GM12878 (cell line): ENCODE measurements around the gene ICA1L. TPM values are rescaled to one million over a fixed set of nuclear protein-coding genes. Genes with fewer than 3 reads are reported as not detected.

ENCODE experiments used
- ATAC-seq: fragments of 200-7000 bp; cut with Tn5 transposase; 3 replicates; pipeline ENCODE4 v1.9.1; 2020; ENCODE audit warnings: mild to moderate bottlenecking, moderate library complexity
- BruUV-seq: library from RNA; stranded (reverse); fragments of 400-500 nt; replicated peaks from 2 replicates; lab custom pipeline; 2021; lab: Mats Ljungman, UMichigan
- CTCF ChIA-PET: fragments of 300-600 bp; sonication (Branson Sonifier 250); formaldehyde crosslinking; extraction: SDS; loops from one replicate; lab custom pipeline; 2021; ENCODE audit warnings: inconsistent platforms; lab: Yijun Ruan, JAX
- POLR2A ChIA-PET: fragments of 350-600 bp; formaldehyde crosslinking; extraction: SDS; loops from one replicate; lab custom pipeline; 2021; ENCODE audit warnings: inconsistent platforms; lab: Charles Lee
- RAD21 ChIA-PET: fragments of 300-600 bp; sonication (Branson Sonifier 250); formaldehyde crosslinking; loops from one replicate; lab custom pipeline; 2023; ENCODE audit warnings: antibody characterized with exemption; ENCODE audit not compliant: unreplicated experiment; lab: Charles Lee
- SMC1A ChIA-PET: fragments of 300-600 bp; sonication (Branson Sonifier 250); formaldehyde crosslinking; loops from one replicate; lab custom pipeline; 2023; ENCODE audit not compliant: unreplicated experiment, uncharacterized antibody; lab: Charles Lee
- DNase-seq: peaks from one replicate; pipeline ENCODE4 v3.0.0-alpha.2; 2011; ENCODE audit warnings: low read depth, low spot score
- FAIRE-seq: peaks from 3 replicates; lab custom pipeline; 2011; peaks lifted over from hg19 to GRCh38; lab: Jason Lieb, UNC
- H2AFZ ChIP-seq: 2 replicates; pipeline ENCODE4 v1.6.0; 2011; ENCODE audit warnings: low read depth, low read length, control low read depth; ENCODE audit not compliant: control insufficient read depth
- H3K27ac ChIP-seq: 2 replicates; pipeline ENCODE4 v1.5.1; 2011; ENCODE audit warnings: control low read depth; ENCODE audit not compliant: control insufficient read depth, insufficient read depth
- H3K27me3 ChIP-seq, 2 experiments: replicated peaks in 1 of 2; 2 replicates each; pipeline versions ENCODE4 v1.6.0 to v1.6.1; 2011; ENCODE audit warnings: low read length in 1 of 2; ENCODE audit not compliant: control insufficient read depth in 2 of 2, insufficient read depth in 2 of 2
- H3K36me3 ChIP-seq, 2 experiments: 2 replicates each; pipeline ENCODE4 v1.5.1; 2011; ENCODE audit warnings: low read length in 1 of 2; ENCODE audit not compliant: control insufficient read depth in 2 of 2, insufficient read depth in 2 of 2
- H3K4me1 ChIP-seq: 2 replicates; pipeline ENCODE4 v1.6.1; 2011; ENCODE audit warnings: mild to moderate bottlenecking, low read length, moderate library complexity, mixed read lengths; ENCODE audit not compliant: control insufficient read depth, insufficient read depth
- H3K4me2 ChIP-seq: 2 replicates; pipeline ENCODE4 v1.6.0; 2011; ENCODE audit warnings: control low read depth; ENCODE audit not compliant: control insufficient read depth, insufficient read depth
- H3K4me3 ChIP-seq: fragments of 200-600 bp; sonication (generic); 2 replicates; pipeline ENCODE4 v1.5.1; 2016
- H3K79me2 ChIP-seq: 2 replicates; pipeline ENCODE4 v1.6.0; 2011; ENCODE audit warnings: low read length; ENCODE audit not compliant: control insufficient read depth, insufficient read depth
- H3K9ac ChIP-seq: 2 replicates; pipeline ENCODE4 v1.8.0; 2011; ENCODE audit warnings: low read length, control low read depth, mixed read lengths; ENCODE audit not compliant: control insufficient read depth, insufficient read depth
- H3K9me3 ChIP-seq: replicated peaks from 3 replicates; pipeline ENCODE4 v1.5.1; 2011; ENCODE audit warnings: mild to moderate bottlenecking, low read length; ENCODE audit not compliant: control insufficient read depth, insufficient read depth
- H4K20me1 ChIP-seq: 2 replicates; pipeline ENCODE4 v1.6.0; 2011; ENCODE audit not compliant: control insufficient read depth, insufficient read depth
- ASH2L ChIP-seq: fragments of 300-600, 200-600 bp; sonication (generic); IDR thresholded peaks from 2 replicates; pipeline ENCODE4 v1.6.1; 2017; ENCODE audit warnings: low read depth, mild to moderate bottlenecking, borderline replicate concordance
- BMI1 ChIP-seq: fragments of 450-650 bp; IDR thresholded peaks from 2 replicates; pipeline ENCODE4 v1.6.1; 2016; ENCODE audit warnings: mild to moderate bottlenecking, moderate library complexity, borderline replicate concordance
- BRCA1 ChIP-seq: IDR thresholded peaks from 2 replicates; pipeline ENCODE4 v1.6.1; 2011; ENCODE audit warnings: low read depth, low read length, improper control_type of control experiment
- CBX5 ChIP-seq: sonication (generic); IDR thresholded peaks from 2 replicates; pipeline ENCODE4 v1.6.1; 2016; ENCODE audit warnings: low read depth, moderate library complexity, mild to moderate bottlenecking, inconsistent platforms
- HDAC6 ChIP-seq: fragments of 200-600 bp; sonication (generic); IDR thresholded peaks from one replicate; pipeline ENCODE4 v1.8.0; 2017; ENCODE audit warnings: antibody characterized with exemption; ENCODE audit not compliant: unreplicated experiment
- IRF4 ChIP-seq: IDR thresholded peaks from 2 replicates; pipeline ENCODE4 v1.6.1; 2011; ENCODE audit warnings: low read depth, low read length
- MEF2A ChIP-seq: IDR thresholded peaks from 2 replicates; pipeline ENCODE4 v1.6.1; 2011; ENCODE audit warnings: low read depth, mild to moderate bottlenecking, low read length, moderate library complexity; ENCODE audit not compliant: insufficient read depth
- MEF2B ChIP-seq: fragments of 450-650 bp; IDR thresholded peaks from 2 replicates; pipeline ENCODE4 v1.6.1; 2018; ENCODE audit warnings: mild to moderate bottlenecking, moderate library complexity; ENCODE audit not compliant: partially characterized antibody, poor library complexity, severe bottlenecking
- MYB ChIP-seq: fragments of 150-350 bp; IDR thresholded peaks from 2 replicates; pipeline ENCODE4 v1.6.1; 2014; ENCODE audit warnings: mild to moderate bottlenecking, low read depth, low read length, borderline replicate concordance
- NR2C1 ChIP-seq: fragments of 450-650 bp; IDR thresholded peaks from 2 replicates; pipeline ENCODE4 v1.6.1; 2017; ENCODE audit warnings: antibody characterized with exemption, mild to moderate bottlenecking, moderate library complexity
- NR2F1 ChIP-seq: fragments of 450-650 bp; conservative IDR thresholded peaks from 2 replicates; pipeline ENCODE4 v1.6.1; 2017; ENCODE audit warnings: mild to moderate bottlenecking
- PML ChIP-seq: IDR thresholded peaks from 2 replicates; pipeline ENCODE4 v1.6.1; 2012; ENCODE audit warnings: low read length, inconsistent platforms
- POU2F2 ChIP-seq: IDR thresholded peaks from 3 replicates; pipeline ENCODE4 v1.6.1; 2011; ENCODE audit warnings: low read depth, mild to moderate bottlenecking, low read length, borderline replicate concordance
- RFX5 ChIP-seq: IDR thresholded peaks from 2 replicates; pipeline ENCODE4 v1.6.1; 2011; ENCODE audit warnings: low read depth, low read length, improper control_type of control experiment
- SMAD5 ChIP-seq: IDR thresholded peaks from 2 replicates; pipeline ENCODE4 v1.6.1; 2016; ENCODE audit warnings: antibody characterized with exemption, low read depth
- SMC3 ChIP-seq: IDR thresholded peaks from 2 replicates; pipeline ENCODE4 v1.6.1; 2011; ENCODE audit warnings: low read length, improper control_type of control experiment, borderline replicate concordance
- ZNF24 ChIP-seq: fragments of 450-650 bp; IDR thresholded peaks from 2 replicates; pipeline ENCODE4 v1.6.1; 2017; ENCODE audit warnings: antibody characterized with exemption, mild to moderate bottlenecking
- WGBS: methylation state at CpG from one replicate; pipeline ENCODE4 v1.1.6; 2016; ENCODE audit warnings: low lambda C conversion rate; ENCODE audit not compliant: insufficient replicate concordance, insufficient coverage; ENCODE audit errors: missing lambda C conversion rate; 5-methylcytosine and 5-hydroxymethylcytosine counted together
- in situ Hi-C: fragments of 300-500 bp; cut with MboI; formaldehyde crosslinking; loops from 9 replicates; pipeline ENCODE4 v1.14.3; 2018; ENCODE audit warnings: mixed read lengths
- intact Hi-C: fragments of 100-400 bp; cut with micrococcal nuclease; formaldehyde crosslinking; loops from one replicate; pipeline ENCODE4 v1.14.2; 2022; ENCODE audit not compliant: unreplicated experiment
- polyA plus RNA-seq, 11 experiments: library from polyadenylated mRNA; depleted of rRNA in 4 of 11; unstranded in 6 of 11; stranded (reverse) in 5 of 11; fragments of >200 nt; fragmentation: Nextera tagmentation in 4 of 11; fragmentation: Illumina TruSeq in 1 of 11; extraction: Ambion mirVana in 4 of 11; extraction: Trizol in 1 of 11; gene quantifications; 1 replicate in 1 of 11; 2 replicates in 10 of 11; pipeline versions ENCODE4 v1.2.1 to v1.2.3, GENCODE V29; 2011 to 2016; ENCODE audit warnings: inconsistent platforms in 2 of 11, missing spikeins in 2 of 11, low read depth in 1 of 11
- total RNA-seq, 4 experiments: library from RNA; depleted of rRNA in 3 of 4; stranded (reverse); fragments of >200 nt in 3 of 4; fragmentation: Illumina TruSeq in 1 of 4; extraction: Trizol in 1 of 4; gene quantifications; 2 replicates each; pipeline versions ENCODE4 v1.2.1 to v1.2.3, GENCODE V29; 2013 to 2021
- TF ChIP-seq, protein P1 (sequence below): IDR thresholded peaks from 2 replicates; pipeline ENCODE4 v1.6.1; 2011; ENCODE audit warnings: borderline replicate concordance, low read depth, mild to moderate bottlenecking, moderate library complexity, mixed read lengths, low read length; ENCODE audit not compliant: insufficient read depth; ENCODE audit errors: extremely low read length
- TF ChIP-seq, protein P2 (sequence below): fragments of 450-650 bp; IDR thresholded peaks from 2 replicates; pipeline ENCODE4 v1.6.1; 2017; ENCODE audit warnings: borderline replicate concordance
- TF ChIP-seq, protein P3 (sequence below): fragments of 450-650 bp; IDR thresholded peaks from 2 replicates; pipeline ENCODE4 v1.6.1; 2017; ENCODE audit warnings: mild to moderate bottlenecking, low read depth, inconsistent platforms; ENCODE audit not compliant: poor library complexity, severe bottlenecking

ICA1L gene
- total and polyA plus RNA-seq, 10 of the 15 experiments (the other 5 are each of a cell fraction or from before 2014, with no cell fraction given) = 0.85 to 7.4 (median 3.6) TPM

DNA sequence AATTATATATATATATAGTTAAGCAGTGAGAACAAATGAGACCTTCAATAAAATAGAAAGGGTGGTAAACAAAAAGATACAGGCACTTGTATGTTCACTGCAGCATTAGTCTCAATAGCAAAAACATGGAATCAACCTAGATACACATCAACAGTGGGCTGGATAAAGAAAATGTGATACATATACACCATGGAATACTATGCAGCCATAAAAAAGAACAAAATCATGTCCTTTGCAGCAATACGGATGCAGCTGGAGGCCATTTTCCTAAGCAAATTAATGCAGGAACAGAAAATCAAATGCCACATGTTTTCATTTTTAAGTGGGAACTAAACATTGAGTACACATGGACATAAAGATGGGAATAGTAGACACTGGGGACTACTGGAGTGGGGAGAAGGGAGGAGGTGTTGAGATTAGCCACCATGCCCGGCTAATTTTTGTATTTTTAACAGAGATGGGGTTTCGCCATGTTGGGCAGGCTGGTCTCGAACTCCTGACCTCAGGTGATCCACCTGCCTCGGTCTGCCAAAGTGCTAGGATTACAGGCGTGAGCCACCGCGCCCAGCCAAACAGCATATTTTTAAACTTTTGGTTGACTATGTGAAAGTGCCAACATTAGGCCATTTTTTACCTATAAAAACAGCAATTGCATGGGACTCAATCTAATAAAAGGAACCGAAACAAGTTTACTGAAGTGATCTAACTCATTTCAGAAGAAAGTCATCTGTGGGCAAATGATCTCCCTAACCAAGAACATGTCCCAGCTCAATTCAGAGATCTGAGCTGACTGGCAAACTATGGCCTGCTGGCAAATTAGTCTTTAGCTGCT is 23.7 kb downstream of the ICA1L start:
- RAD21 ChIA-PET = interaction anchor here (0.7 to 2.9 kb wide), 6 partner anchors 20 to 259 kb away, joined by 3 to 14 read pairs (median 5); partner anchors contain the start of gene ICA1L
- SMC1A ChIA-PET = interaction anchor here (0.7 to 2.5 kb wide), 11 partner anchors 8 to 559 kb away, joined by 3 to 20 read pairs (median 3); no protein-coding TSS in a partner anchor
- Histone ChIP-seq H3K79me2 (no peaks in the 10 kb centered on the region), H3K9ac (no peak overlapping the region), H2AFZ (no peak overlapping the region), H3K4me2 (peak overlapping the region; percentile 41; the same call in 1 of the 2 replicates), H3K27me3 (no peaks in the 10 kb centered on the region), H4K20me1 (no peaks in the 10 kb centered on the region), H3K4me3 (0 out of 2 replicates have a peak overlapping the region, but pooled peaks have one; percentile 14), H3K27ac (peak overlapping the region; percentile 37; the same call in 1 of the 2 replicates), H3K36me3 (no peaks in the 10 kb centered on the region; a peak in 1 of 4 replicates), H3K4me1 (peaks cover 11% of the 10 kb centered on the region), H3K9me3 (peaks cover 7% of the 10 kb centered on the region; the same call in 2 of the 3 replicates)
- no TSS peak for BruUV-seq
- DNase-seq (peak; percentile 73), ATAC-seq (peak; percentile 95), FAIRE-seq (peak; percentile 98)
- WGBS = 24% methylated on average over 9 of the region's 9 CpGs
- in situ Hi-C loops (no loop called here), intact Hi-C loops (no loop called here)
- CTCF ChIA-PET = interaction anchor here (1.0 to 1.1 kb wide), 4 partner anchors 9 to 260 kb away, joined by 3 to 4 read pairs (median 3); no protein-coding TSS in a partner anchor
- POLR2A ChIA-PET = no interaction called here
- 0 out of 2 replicates have a peak, but pooled peaks have one; percentile 64 for TF ChIP-seq CBX5
- TF ChIP-seq PML = no peak
- TF ChIP-seq ZNF24 = no peak
- TF ChIP-seq MEF2A = peak; percentile 72; the same call in 1 of the 2 replicates
- no peak for TF ChIP-seq ASH2L
- TF ChIP-seq SMC3 = no peak
- no peak; the same call in 1 of the 2 replicates for TF ChIP-seq BMI1
- no peak for TF ChIP-seq HDAC6
- peak; percentile 64 for TF ChIP-seq MEF2B
- peak; percentile 58; the same call in 1 of the 2 replicates for TF ChIP-seq NR2F1
- no peak for TF ChIP-seq RFX5
- peak; percentile 93 for TF ChIP-seq IRF4
- TF ChIP-seq, protein P1, sequence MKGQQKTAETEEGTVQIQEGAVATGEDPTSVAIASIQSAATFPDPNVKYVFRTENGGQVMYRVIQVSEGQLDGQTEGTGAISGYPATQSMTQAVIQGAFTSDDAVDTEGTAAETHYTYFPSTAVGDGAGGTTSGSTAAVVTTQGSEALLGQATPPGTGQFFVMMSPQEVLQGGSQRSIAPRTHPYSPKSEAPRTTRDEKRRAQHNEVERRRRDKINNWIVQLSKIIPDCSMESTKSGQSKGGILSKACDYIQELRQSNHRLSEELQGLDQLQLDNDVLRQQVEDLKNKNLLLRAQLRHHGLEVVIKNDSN = no peak
- TF ChIP-seq, protein P2, sequence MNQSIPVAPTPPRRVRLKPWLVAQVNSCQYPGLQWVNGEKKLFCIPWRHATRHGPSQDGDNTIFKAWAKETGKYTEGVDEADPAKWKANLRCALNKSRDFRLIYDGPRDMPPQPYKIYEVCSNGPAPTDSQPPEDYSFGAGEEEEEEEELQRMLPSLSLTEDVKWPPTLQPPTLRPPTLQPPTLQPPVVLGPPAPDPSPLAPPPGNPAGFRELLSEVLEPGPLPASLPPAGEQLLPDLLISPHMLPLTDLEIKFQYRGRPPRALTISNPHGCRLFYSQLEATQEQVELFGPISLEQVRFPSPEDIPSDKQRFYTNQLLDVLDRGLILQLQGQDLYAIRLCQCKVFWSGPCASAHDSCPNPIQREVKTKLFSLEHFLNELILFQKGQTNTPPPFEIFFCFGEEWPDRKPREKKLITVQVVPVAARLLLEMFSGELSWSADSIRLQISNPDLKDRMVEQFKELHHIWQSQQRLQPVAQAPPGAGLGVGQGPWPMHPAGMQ = no peak
- TF ChIP-seq, protein P3, sequence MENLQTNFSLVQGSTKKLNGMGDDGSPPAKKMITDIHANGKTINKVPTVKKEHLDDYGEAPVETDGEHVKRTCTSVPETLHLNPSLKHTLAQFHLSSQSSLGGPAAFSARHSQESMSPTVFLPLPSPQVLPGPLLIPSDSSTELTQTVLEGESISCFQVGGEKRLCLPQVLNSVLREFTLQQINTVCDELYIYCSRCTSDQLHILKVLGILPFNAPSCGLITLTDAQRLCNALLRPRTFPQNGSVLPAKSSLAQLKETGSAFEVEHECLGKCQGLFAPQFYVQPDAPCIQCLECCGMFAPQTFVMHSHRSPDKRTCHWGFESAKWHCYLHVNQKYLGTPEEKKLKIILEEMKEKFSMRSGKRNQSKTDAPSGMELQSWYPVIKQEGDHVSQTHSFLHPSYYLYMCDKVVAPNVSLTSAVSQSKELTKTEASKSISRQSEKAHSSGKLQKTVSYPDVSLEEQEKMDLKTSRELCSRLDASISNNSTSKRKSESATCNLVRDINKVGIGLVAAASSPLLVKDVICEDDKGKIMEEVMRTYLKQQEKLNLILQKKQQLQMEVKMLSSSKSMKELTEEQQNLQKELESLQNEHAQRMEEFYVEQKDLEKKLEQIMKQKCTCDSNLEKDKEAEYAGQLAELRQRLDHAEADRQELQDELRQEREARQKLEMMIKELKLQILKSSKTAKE = peak; percentile 85
- TF ChIP-seq MYB = no peak
- TF ChIP-seq POU2F2 = no peak
- TF ChIP-seq SMAD5 = no peak
- no peak for TF ChIP-seq BRCA1
- no peak for TF ChIP-seq NR2C1
